Upper lobe of left lung (tissue), 4 donors: Measurements from ENCODE around the gene DOK7.

Source experiments
- CTCF ChIP-seq, 6 experiments: fragments of 450-650 bp in 4 of 6; fragments of 200-600 bp in 2 of 6; sonication (generic) in 2 of 6; IDR thresholded peaks; one replicate each; pipeline ENCODE4 v1.5.1; 2016 to 2019; ENCODE audit warnings: antibody characterized with exemption in 6 of 6
- EP300 ChIP-seq, 4 donors: sonication (generic); formaldehyde crosslinking; IDR thresholded peaks; one replicate each; pipeline ENCODE4 v1.5.1; 2017; ENCODE audit warnings: antibody characterized with exemption in 4 of 4, control low read depth in 2 of 4

DNA sequence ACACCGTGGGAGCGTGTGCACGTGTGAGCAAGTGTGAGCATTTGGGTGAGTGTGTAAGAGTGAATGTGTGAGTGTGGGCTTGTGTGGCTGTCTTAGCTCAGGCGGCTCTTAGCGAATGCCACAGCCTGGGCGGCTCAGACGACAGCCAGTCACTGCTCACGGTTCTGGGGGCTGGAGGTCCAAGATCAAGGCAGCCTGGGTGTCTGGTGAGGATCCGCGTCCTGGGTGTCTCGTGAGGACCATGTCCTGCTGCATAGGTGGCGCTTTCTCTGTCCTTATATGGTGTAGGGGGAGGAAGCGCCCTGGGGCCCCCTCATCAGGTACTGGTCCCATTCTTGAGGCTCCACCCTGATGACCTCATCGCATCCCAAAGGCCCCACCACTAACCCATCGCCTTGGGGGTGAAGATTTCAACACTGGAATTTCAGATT is 4.5 kb downstream of the DOK7 start:
- TF ChIP-seq CTCF (IDR thresholded peaks at IDR 0.05): no peak
- TF ChIP-seq EP300 (IDR thresholded peaks at IDR 0.05): no peak
